Neural cell (in vitro differentiated cells): ENCODE data around the gene DCTN4.

Experiments
- EP300 ChIP-seq: fragments of 450-650 bp; conservative IDR thresholded peaks from 2 replicates; pipeline ENCODE4 v1.6.1; 2014; ENCODE audit warnings: antibody characterized with exemption, mild to moderate bottlenecking, moderate library complexity; ENCODE audit not compliant: poor library complexity, severe bottlenecking
- EZH2 ChIP-seq: fragments of 200-600, 300-800 bp; shearing (Covaris generic), sonication (generic); IDR thresholded peaks from 2 replicates; pipeline ENCODE4 v1.6.1; 2014; ENCODE audit warnings: antibody characterized with exemption, low read length, borderline replicate concordance, mild to moderate bottlenecking; ENCODE audit not compliant: insufficient read depth, poor library complexity, severe bottlenecking
- RAD21 ChIP-seq: fragments of 450-650 bp; conservative IDR thresholded peaks from 2 replicates; pipeline ENCODE4 v1.6.1; 2014; ENCODE audit warnings: antibody characterized with exemption, mild to moderate bottlenecking, moderate library complexity
- TF ChIP-seq, protein P1 (sequence below): fragments of 450-650 bp; IDR thresholded peaks from 2 replicates; pipeline ENCODE4 v1.5.1; 2014; ENCODE audit warnings: antibody characterized with exemption, mild to moderate bottlenecking, moderate library complexity; ENCODE audit not compliant: poor library complexity, severe bottlenecking
- TF ChIP-seq, protein P2 (sequence below): IDR thresholded peaks from 2 replicates; pipeline ENCODE4 v1.6.1; 2012; ENCODE audit warnings: borderline replicate concordance

DNA sequence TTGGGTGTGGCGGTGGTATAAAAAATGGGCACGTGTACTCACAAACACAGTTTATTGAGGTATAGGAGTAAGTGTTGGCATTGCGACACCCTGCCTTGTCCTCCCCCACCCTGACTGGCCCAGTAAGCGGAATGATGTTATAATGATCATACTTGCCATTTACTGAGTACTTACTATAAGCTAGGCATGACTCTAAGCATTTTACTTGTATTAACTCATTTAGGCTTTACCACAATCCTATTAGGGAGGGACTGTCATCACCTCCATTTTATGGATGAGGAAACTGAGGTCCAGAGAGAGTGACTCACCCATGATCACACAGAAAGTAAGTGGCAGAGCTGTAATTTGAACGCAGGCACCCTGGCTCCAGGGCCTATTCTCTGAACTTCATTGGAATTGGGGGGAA, 22.0 kb upstream of the DCTN4 start:
- no peak for TF ChIP-seq RAD21
- TF ChIP-seq EZH2, result no peak
- no peak for TF ChIP-seq EP300
- TF ChIP-seq, protein P1, sequence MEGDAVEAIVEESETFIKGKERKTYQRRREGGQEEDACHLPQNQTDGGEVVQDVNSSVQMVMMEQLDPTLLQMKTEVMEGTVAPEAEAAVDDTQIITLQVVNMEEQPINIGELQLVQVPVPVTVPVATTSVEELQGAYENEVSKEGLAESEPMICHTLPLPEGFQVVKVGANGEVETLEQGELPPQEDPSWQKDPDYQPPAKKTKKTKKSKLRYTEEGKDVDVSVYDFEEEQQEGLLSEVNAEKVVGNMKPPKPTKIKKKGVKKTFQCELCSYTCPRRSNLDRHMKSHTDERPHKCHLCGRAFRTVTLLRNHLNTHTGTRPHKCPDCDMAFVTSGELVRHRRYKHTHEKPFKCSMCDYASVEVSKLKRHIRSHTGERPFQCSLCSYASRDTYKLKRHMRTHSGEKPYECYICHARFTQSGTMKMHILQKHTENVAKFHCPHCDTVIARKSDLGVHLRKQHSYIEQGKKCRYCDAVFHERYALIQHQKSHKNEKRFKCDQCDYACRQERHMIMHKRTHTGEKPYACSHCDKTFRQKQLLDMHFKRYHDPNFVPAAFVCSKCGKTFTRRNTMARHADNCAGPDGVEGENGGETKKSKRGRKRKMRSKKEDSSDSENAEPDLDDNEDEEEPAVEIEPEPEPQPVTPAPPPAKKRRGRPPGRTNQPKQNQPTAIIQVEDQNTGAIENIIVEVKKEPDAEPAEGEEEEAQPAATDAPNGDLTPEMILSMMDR, result no peak
- TF ChIP-seq, protein P2, sequence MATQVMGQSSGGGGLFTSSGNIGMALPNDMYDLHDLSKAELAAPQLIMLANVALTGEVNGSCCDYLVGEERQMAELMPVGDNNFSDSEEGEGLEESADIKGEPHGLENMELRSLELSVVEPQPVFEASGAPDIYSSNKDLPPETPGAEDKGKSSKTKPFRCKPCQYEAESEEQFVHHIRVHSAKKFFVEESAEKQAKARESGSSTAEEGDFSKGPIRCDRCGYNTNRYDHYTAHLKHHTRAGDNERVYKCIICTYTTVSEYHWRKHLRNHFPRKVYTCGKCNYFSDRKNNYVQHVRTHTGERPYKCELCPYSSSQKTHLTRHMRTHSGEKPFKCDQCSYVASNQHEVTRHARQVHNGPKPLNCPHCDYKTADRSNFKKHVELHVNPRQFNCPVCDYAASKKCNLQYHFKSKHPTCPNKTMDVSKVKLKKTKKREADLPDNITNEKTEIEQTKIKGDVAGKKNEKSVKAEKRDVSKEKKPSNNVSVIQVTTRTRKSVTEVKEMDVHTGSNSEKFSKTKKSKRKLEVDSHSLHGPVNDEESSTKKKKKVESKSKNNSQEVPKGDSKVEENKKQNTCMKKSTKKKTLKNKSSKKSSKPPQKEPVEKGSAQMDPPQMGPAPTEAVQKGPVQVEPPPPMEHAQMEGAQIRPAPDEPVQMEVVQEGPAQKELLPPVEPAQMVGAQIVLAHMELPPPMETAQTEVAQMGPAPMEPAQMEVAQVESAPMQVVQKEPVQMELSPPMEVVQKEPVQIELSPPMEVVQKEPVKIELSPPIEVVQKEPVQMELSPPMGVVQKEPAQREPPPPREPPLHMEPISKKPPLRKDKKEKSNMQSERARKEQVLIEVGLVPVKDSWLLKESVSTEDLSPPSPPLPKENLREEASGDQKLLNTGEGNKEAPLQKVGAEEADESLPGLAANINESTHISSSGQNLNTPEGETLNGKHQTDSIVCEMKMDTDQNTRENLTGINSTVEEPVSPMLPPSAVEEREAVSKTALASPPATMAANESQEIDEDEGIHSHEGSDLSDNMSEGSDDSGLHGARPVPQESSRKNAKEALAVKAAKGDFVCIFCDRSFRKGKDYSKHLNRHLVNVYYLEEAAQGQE, result no peak
